ENCODE results near the gene TSPAN11.

TSPAN11 gene

GRCh38 chr12:30992381-30992780 is 65.8 kb downstream of the TSPAN11 start:
- TF ChIP-seq, protein P1, sequence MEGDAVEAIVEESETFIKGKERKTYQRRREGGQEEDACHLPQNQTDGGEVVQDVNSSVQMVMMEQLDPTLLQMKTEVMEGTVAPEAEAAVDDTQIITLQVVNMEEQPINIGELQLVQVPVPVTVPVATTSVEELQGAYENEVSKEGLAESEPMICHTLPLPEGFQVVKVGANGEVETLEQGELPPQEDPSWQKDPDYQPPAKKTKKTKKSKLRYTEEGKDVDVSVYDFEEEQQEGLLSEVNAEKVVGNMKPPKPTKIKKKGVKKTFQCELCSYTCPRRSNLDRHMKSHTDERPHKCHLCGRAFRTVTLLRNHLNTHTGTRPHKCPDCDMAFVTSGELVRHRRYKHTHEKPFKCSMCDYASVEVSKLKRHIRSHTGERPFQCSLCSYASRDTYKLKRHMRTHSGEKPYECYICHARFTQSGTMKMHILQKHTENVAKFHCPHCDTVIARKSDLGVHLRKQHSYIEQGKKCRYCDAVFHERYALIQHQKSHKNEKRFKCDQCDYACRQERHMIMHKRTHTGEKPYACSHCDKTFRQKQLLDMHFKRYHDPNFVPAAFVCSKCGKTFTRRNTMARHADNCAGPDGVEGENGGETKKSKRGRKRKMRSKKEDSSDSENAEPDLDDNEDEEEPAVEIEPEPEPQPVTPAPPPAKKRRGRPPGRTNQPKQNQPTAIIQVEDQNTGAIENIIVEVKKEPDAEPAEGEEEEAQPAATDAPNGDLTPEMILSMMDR (IDR thresholded peaks at IDR 0.05; ENCODE audit: poor library complexity, severe bottlenecking), result no peak
- Histone ChIP-seq H3K4me1 (ENCODE audit: insufficient read depth, poor library complexity, severe bottlenecking) (no peaks in the 10 kb centered on the region), H3K36me3 (ENCODE audit: low read depth) (no peaks in the 10 kb centered on the region), H3K4me3 (ENCODE audit: severe bottlenecking) (no peak overlapping the region), H3K9me3 (ENCODE audit: severe bottlenecking) (no peaks in the 10 kb centered on the region), H3K27me3 (ENCODE audit: insufficient read depth, poor library complexity, severe bottlenecking) (no peaks in the 10 kb centered on the region), H3K27ac (ENCODE audit: poor library complexity, severe bottlenecking) (no peak overlapping the region)
- ATAC-seq (ENCODE audit: low read depth) (no peak), DNase-seq (ENCODE audit: low spot score) (no peak)

GRCh38 chr12:30993766-30994165 is 67.2 kb downstream of the TSPAN11 start:
- no peak overlapping the region for H3K27ac ChIP-seq (ENCODE audit: poor library complexity, severe bottlenecking)
- TF ChIP-seq, protein P1 (IDR thresholded peaks at IDR 0.05; ENCODE audit: poor library complexity, severe bottlenecking), result no peak
- no peaks in the 10 kb centered on the region for H3K36me3 ChIP-seq (ENCODE audit: low read depth)
- DNase-seq (ENCODE audit: low spot score), result no peak
- H3K4me3 ChIP-seq (ENCODE audit: severe bottlenecking), result no peak overlapping the region
- H3K27me3 ChIP-seq (ENCODE audit: insufficient read depth, poor library complexity, severe bottlenecking), result no peaks in the 10 kb centered on the region
- ATAC-seq (ENCODE audit: low read depth), result no peak
- no peaks in the 10 kb centered on the region for H3K9me3 ChIP-seq (ENCODE audit: severe bottlenecking)
- H3K4me1 ChIP-seq (ENCODE audit: insufficient read depth, poor library complexity, severe bottlenecking), result no peaks in the 10 kb centered on the region

- H3K36me3 ChIP-seq (ENCODE audit: low read depth), result no peaks in the 10 kb centered on the region
- no peaks in the 10 kb centered on the region for H3K4me1 ChIP-seq (ENCODE audit: insufficient read depth, poor library complexity, severe bottlenecking)
- ATAC-seq (ENCODE audit: low read depth) (no peak), DNase-seq (ENCODE audit: low spot score) (no peak)
- H3K9me3 ChIP-seq (ENCODE audit: severe bottlenecking), result no peaks in the 10 kb centered on the region
- no peaks in the 10 kb centered on the region for H3K27me3 ChIP-seq (ENCODE audit: insufficient read depth, poor library complexity, severe bottlenecking)
- no peak overlapping the region for H3K27ac ChIP-seq (ENCODE audit: poor library complexity, severe bottlenecking)
- H3K4me3 ChIP-seq (ENCODE audit: severe bottlenecking), result no peak overlapping the region
- TF ChIP-seq, protein P1 (IDR thresholded peaks at IDR 0.05; ENCODE audit: poor library complexity, severe bottlenecking), result no peak
Observed at GRCh38 chr12:30994274-30994673, 67.7 kb downstream of the TSPAN11 start.

DNA sequence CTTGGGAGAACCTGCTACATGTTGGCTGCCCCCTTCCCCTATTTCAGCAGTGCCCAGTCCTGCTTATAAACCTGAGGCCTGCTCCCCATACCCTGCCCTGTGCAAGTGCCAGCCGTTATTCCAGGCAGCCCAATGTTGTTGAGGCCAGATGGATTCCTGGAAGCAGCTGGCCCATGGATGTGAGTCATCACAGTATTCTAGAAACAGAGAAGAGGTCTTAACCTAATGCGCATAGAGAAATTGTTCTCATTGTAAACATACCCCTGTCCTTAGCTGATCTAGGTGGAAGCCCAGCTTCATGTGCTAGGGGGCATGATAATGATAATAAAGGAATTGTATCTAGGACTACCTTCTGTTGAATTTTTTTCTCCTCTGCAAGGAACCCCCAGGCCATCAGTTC is 69.7 kb downstream of the TSPAN11 start:
- TF ChIP-seq, protein P1 (IDR thresholded peaks at IDR 0.05; ENCODE audit: poor library complexity, severe bottlenecking), result no peak
- Histone ChIP-seq H3K27ac (ENCODE audit: poor library complexity, severe bottlenecking) (no peak overlapping the region), H3K36me3 (ENCODE audit: low read depth) (no peaks in the 10 kb centered on the region), H3K27me3 (ENCODE audit: insufficient read depth, poor library complexity, severe bottlenecking) (no peaks in the 10 kb centered on the region), H3K4me1 (ENCODE audit: insufficient read depth, poor library complexity, severe bottlenecking) (no peaks in the 10 kb centered on the region), H3K9me3 (ENCODE audit: severe bottlenecking) (no peaks in the 10 kb centered on the region), H3K4me3 (ENCODE audit: severe bottlenecking) (no peak overlapping the region)
- DNase-seq (ENCODE audit: low spot score), result no peak
- ATAC-seq (ENCODE audit: low read depth), result no peak

DNA sequence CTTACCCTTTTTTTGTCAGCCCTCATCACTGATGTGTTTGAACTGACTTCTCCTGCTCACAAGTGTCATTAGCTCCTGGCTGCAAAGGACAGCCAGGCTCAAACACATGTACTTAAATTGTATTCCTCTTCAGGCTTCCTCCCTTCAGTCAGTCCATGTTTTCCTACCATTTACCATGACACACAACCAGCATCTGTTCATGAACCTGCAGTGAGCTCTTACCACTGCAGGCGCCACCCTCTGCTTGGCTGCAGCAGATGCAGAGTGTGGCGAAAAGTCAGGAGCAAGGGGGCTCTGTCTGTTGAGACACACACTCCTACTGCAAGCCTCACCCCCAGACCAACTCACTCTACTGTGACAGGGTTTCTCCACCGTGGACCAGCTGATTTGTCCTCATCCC is 70.2 kb downstream of the TSPAN11 start:
- Histone ChIP-seq H3K4me3 (ENCODE audit: severe bottlenecking) (no peak overlapping the region), H3K9me3 (ENCODE audit: severe bottlenecking) (no peaks in the 10 kb centered on the region), H3K4me1 (ENCODE audit: insufficient read depth, poor library complexity, severe bottlenecking) (no peaks in the 10 kb centered on the region), H3K36me3 (ENCODE audit: low read depth) (no peaks in the 10 kb centered on the region), H3K27me3 (ENCODE audit: insufficient read depth, poor library complexity, severe bottlenecking) (no peaks in the 10 kb centered on the region), H3K27ac (ENCODE audit: poor library complexity, severe bottlenecking) (no peak overlapping the region)
- TF ChIP-seq, protein P1 (IDR thresholded peaks at IDR 0.05; ENCODE audit: poor library complexity, severe bottlenecking), result no peak
- DNase-seq (ENCODE audit: low spot score), result no peak
- ATAC-seq (ENCODE audit: low read depth), result no peak

Data from RWPE2 (cell line).